A549 (cell line): ENCODE measurements around the gene SALL3.

Experiments
- BHLHE40 ChIP-seq: IDR thresholded peaks from 2 replicates; pipeline ENCODE4 v1.6.1; 2012; ENCODE audit warnings: low read depth, low read length, inconsistent platforms
- CEBPB ChIP-seq, 2 experiments: fragments of >200 bp in 1 of 2; sonication (Bioruptor Twin) in 1 of 2; formaldehyde crosslinking in 1 of 2; IDR thresholded peaks; 2 replicates each; pipeline ENCODE4 v1.6.1; 2012 to 2016
- CTCF ChIP-seq: fragments of >200 bp; sonication (Bioruptor Twin); formaldehyde crosslinking; IDR thresholded peaks from 3 replicates; pipeline ENCODE4 v1.5.1; 2016
- MAFK ChIP-seq: fragments of 450-650 bp; IDR thresholded peaks from 2 replicates; pipeline ENCODE4 v1.6.1; 2014; ENCODE audit not compliant: partially characterized antibody
- NFE2L2 ChIP-seq: fragments of 150-350 bp; conservative IDR thresholded peaks from 2 replicates; pipeline ENCODE4 v1.6.1; 2014; ENCODE audit warnings: low read length
- NR3C1 ChIP-seq: fragments of >200 bp; sonication (Bioruptor Twin); formaldehyde crosslinking; IDR thresholded peaks from 3 replicates; pipeline ENCODE4 v1.6.1; 2017
- RFX5 ChIP-seq: fragments of 450-650 bp; IDR thresholded peaks from 2 replicates; pipeline ENCODE4 v1.7.1; 2014; ENCODE audit warnings: antibody characterized with exemption, mild to moderate bottlenecking, moderate library complexity

DNA sequence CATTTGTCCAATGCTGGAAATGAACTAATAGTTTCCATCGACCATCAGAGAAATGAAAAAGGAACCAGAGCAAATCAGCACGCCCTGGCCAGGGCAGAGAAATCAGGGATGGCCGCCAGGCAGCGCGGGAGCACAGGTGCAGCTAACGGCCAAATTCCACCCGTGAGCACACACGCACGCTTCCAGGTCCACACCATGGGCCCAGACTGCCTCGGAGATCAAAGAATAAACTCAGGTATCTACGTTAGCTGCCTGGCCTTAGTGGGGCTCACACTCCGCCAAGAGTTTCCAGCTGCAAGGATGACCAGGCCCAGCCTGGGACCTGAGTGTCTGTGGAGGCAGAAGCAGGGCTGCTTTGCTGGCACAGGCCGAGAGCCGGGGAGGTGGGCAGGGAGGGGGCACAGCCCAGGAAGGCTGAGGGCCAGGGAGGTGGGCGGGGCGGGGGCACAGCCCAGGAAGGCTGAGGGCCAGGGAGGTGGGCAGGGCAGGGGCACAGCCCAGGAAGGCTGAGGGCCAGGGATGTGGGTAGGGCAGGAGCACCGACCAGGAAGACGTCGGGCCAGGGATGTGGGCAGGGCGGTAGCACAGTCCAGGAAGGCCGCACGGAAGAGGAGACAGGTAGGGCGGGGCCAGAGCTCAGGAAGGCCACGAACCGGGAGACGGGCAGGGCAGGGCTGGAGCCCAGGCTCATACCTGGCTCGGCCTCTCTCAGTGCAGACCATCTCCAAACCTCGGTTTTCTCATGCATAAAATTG is 43.2 kb upstream of the SALL3 start:
- TF ChIP-seq CEBPB (IDR thresholded peaks at IDR 0.05) (no peak), BHLHE40 (no peak), NFE2L2 (no peak), CTCF (no peak), RFX5 (no peak), NR3C1 (no peak), MAFK (no peak)
